SHP77 treated with DMSO at 0.1 percent for 48 hours (cell line): ENCODE results near the gene ZDHHC11.
"Not testable (repeated sequence)": the region's sequence is repeated elsewhere in the genome, so short reads cannot be mapped to it uniquely, and the experiment has no call there.

Source experiments
- DNase-seq: peaks from one replicate; lab custom pipeline; 2025; lab: John Stamatoyannopoulos, UW

Gene ZDHHC11

DNA sequence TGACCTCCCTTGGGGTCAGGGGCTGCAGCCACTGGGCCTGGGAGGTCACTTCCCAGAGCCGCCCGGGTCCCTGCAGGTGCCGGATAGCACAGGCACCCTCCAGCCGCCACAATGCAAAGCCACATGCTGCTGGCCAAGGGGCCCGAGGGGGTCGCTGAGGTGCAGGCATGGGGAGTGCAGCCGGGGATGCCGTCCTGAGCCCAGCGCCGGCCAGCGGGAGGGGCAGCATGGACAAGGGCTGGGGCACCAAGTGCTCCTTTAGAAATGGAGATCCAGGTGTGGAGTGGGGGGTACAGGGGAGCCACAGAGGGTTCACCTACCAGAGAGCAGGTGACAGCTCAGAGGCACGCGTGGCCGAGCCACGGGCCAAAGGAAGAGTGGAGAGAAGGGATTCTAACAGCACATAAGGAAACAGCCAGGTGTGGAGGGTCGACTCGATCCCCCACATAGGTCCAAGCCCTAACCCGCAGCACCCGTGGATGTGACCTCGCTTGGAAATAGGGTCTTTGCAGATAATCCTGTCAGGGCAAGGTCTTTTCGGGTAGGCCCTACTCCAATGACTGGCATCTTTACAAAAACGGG lies 90.9 kb downstream of the ZDHHC11 start:
- DNase-seq: no peak

DNA sequence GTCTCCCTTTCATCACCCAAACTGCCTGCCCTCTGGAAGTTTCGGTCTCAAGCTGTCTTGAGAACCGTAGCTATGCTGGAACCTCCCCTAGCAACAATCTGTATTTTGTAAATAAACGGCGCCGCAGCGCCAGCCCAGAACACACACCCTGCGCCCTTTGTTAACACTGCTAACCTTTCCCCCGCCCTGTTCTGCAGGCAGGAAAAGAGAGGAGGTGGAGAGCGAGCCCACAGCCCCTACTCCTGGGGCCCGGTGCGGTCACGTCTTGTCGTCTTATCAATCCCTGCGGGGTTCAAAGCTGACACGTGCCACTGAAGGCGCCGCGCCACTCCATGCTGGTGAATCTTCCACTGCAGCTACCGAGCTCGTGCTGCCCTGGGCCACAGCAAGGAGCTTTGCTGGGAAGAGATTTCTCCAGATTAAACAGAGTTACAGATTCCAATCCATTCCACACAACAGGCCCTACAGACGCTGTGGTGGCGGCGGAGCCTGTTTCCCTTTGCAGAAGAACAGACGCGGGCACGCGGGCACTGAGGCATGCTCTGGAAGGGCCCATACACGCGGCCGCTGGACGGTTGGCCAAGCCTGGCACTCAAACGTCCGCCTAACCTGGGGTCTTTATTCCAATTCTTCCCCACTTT lies 91.6 kb downstream of the ZDHHC11 start:
- DNase-seq: no peak

DNA sequence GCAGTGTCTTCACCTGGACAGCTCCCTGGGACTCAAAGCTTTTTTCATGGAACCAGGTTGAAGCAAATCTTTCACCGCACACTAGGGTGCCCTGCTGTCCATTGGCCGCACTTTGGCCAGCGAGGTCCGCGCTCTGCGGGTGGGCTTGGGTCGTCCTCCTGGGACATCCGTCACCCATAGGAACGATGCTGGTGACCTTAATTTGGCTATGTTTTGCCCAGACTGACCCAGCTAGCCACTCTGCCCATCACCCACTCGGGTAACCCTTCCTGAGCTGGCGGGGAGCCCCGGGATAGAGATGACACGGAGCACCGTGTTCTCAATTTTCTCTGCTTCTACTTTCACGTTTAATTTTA lies 92.1 kb downstream of the ZDHHC11 start:
- no peak for DNase-seq

DNA sequence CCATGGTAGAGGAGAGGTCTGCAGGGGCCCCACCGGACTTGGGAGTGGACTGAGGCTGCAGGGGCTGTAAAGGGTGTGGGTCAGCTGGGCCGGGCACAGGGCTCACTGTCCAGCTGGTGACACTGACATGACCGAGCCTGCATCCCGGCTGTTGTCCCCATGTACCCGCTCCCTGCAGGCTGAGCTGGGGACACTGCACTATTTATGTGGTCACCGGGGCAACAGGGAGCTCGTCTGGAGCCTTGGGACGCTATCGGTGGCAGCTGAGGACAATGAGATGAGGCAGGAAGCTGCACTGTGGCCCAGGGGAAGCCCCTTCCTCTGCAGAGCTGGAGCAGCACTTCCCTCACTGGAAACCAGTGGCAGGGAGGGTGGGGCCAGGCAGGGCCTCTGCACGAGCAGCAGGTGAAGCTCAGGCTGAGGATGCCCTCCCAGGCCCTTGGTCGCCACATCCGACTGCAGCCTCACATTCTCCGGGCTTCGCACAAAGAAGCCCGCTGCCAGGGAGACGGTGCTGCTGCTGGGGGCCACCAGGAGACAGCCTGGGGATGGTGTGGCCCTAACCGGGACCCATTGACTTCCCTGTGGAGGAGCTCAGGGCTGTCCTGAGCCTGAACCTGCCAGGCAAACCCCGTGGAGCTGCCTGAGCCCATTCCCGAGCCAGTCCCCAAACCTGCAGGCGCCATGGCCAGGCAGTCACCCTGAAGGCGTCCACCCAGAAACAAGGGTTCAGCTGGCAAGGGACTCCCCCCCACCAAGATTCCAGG lies 92.7 kb downstream of the ZDHHC11 start:
- DNase-seq: no peak

DNA sequence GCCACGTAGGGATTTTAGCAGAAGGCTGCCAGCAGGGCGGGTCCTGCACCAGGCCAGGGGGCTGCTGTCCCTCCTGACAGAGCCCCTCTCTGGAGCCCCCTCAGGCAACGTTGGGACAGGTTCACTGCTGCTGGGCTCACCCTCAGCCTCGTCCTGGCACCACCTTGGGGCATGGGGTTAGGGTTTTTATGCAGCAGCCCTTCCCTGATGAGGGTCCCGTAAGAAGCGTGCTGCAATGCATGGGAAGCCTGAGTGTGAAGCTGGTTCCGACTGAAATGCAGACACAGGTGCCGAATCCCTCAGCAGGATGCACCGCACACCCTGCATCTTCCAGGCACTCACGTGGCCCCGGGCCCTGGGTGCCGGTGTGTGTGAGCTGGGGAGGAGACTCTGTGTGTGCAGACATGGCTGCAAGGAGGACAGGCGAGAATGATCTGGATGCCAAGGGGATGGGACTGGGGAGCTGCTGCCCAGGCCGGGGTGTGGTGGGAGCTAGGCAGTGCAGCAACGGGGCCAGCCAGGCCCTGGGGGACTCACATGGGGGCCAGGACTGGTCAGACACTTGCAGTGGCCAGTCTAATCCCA lies 93.3 kb downstream of the ZDHHC11 start:
- no peak for DNase-seq

DNA sequence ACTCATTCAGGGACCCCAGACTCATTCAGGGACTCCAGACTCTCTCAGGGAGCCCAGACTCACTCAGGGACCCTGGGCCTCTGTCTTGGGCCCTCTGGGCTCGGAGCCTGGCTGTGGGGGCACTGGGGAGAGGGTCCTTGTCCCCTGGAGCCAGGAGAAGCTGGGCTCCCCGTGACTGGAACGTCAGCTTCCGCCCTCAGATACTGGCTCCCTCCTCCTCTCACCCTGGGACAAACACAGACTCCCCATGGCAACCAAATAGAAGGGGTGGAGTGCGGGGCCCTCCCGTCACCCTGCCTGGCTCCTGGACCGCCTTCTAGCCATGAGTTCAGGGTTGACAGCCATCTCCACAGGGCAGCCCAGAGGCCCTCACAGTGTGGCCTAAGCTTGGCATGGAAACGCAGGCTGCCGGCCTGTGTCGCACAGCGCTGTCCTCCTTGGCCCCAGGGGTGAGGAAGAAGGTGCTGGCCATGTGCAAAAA lies 93.9 kb downstream of the ZDHHC11 start:
- no peak for DNase-seq

DNA sequence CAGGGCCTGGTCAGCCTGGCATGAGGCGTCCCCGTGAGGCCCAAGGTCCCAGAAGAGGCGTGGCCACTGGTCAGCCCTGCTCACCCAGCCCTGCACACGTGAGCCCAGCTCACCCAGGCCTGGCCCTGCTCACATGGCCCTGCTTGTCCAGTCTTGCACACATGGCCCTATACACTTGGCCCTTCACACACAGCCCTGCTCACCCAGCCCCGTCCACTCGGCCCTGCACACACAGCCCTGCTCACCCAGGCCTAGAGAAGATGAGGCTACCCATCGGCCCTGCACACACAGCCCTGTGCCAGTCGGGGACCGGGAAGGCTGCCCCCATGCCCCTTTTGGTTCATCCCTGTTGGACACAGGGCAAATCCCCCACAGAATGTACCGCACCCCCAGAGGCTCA lies 94.6 kb downstream of the ZDHHC11 start:
- no peak for DNase-seq

DNA sequence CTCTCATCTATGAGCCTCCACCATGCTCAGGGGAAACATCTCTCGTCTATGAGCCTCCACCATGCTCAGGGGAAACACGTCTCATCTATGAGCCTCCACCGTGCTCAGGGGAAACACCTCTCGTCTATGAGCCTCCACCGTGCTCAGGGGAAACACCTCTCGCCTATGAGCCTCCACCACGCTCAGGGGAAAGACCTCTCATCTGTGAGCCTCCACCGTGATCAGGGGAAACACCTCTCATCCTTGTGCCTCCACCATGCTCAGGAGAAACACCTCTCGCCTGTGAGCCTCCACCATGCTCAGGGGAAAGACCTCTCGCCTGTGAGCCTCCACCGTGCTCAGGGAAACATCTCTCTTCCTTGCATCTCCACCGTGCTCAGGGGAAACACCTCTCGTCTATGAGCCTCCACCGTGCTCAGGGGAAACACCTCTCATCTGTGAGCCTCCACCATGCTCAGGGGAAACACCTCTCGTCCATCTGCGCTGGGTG lies 96.6 kb downstream of the ZDHHC11 start:
- not testable (repeated sequence) for DNase-seq

DNA sequence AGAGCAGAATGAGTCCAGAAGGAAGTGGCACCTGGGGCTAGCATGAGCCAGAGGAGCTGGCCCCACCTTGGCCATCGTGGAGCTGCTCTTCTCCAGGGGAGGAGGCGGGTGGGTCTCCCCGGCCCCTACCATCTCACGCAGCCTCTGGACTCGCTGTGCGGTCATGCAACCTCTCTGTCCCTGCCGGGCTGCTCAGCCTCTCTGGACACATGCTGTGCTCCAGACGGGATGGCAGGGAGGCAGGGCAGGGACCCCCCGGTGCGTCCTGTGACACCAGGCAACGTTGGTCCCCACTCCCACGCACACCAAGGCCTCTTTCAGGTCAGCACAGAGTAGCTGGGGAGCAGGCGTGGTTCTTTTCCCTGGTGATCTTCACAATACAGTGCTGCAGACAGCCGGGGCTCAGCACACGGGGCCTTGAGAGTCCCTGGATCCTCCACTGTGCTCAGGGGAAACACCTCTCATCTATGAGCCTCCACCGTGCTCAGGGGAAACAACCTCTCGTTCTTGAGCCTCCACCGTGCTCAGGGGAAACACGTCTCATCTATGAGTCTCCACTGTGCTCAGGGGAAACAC lies 97.1 kb downstream of the ZDHHC11 start:
- not testable (repeated sequence) for DNase-seq

DNA sequence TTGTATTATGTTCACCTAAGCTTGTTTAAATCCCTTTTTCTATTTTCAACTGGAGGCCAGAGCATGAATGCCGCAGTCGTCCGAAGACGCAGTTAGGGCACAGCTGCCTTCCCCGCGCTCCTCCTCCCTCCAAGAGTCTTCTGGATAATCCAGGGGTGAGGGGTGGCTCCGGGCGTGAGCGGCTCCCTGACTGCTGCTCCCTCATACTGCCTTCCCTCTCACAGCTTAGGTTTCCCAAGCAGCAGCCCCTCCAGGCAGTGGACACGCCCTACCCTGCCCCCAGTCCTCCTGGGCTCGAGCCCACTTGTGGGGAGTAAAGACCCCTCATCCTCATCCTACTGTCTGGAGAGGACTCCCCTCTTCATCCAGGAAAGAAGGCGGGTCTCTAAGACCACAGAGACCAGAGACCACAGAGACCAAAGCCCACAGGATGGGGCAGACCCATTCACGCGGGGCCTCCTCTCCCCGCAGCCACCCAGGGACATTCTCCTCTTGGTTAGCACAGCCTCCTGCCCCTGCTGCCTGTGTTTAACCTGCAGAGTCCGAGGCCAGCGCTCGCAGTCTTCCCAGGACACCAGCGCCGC lies 98.2 kb downstream of the ZDHHC11 start:
- DNase-seq: not testable (repeated sequence)

DNA sequence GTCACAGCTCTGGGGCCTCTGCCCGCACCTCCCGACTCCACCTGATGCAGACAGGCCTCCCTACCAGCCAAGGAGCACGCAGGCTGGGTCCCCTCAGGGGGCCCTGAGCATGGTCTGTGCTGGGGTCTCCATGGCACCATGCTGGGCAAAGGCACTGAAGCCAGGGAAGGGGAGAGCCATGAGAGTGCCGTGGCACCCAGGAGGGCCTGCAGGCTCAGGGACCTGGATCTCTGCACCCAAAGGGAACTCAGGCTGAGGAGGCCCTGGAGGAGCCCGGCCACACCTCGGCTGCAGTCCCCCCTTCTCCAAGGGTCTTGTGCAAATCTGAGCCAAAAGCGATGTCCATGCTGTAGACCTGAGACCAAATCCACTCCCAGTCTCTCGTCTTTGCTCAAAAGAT lies 98.8 kb downstream of the ZDHHC11 start:
- DNase-seq: not testable (repeated sequence)

DNA sequence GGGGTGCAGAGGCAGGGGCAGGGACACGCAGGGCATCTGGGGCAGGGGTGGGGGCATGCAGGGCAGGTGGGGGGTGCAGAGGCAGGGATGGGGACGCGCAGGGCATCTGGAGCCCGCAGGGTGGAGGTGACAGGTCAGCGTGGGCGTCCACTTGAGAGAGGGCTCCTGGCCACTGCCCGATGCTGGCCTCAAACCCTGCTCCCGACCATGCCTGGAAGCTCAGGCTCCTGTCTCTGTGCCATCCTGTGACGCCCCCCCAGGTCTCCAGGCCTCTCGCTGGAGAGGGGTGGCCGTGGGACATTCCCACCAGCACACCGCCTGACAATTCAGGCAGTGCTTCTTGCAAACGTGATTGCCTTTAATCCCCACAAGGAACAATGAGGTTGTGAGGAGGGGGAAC lies 99.3 kb downstream of the ZDHHC11 start:
- DNase-seq: no peak

DNA sequence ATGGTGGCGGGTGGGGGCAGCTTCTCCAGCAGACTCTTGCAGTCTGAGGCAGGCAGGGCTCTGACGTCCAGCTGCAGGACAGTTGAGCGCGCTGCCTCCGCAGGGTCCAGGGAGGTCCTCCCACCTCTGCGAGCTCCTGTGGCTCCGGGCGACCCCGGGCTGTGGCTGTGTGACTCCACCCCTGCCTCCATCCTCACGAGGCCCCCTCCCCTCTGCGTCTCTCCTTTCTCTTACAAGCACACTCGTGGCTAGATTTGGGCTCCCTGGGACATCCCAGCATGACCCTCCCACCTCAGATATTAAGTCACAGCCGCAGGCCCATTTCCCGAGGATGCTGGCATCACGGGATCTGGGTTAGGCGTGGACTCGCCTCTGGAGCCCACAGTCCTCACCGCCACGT lies 100.6 kb downstream of the ZDHHC11 start:
- DNase-seq: not testable (repeated sequence)

DNA sequence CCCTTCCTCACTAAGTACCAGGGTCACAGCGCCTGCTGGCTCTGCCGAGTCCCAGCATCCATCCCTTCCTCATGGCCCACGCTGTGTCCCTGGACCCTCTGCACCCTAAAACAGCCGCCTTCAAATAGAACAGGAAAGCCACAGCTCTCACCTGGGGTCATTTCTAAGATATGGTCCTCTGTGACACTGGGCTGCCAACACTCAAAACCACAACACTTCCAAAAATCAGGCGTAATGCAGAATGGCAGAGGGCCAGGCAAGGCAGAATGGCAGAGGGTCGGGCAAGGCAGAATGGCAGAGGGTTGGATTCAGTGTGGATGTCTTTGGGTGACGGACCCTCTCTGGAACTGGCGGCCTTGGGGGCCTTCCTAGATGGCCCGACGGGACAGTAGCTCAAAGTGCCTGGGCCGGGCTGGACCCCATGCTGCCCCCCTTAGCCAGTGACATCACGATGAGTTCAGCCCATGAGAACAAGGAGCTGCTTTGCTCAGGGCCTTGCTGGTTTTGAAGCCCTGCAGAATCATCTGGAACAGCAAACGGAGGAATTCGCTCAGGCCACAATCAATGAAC lies 101.6 kb downstream of the ZDHHC11 start:
- DNase-seq: no peak

DNA sequence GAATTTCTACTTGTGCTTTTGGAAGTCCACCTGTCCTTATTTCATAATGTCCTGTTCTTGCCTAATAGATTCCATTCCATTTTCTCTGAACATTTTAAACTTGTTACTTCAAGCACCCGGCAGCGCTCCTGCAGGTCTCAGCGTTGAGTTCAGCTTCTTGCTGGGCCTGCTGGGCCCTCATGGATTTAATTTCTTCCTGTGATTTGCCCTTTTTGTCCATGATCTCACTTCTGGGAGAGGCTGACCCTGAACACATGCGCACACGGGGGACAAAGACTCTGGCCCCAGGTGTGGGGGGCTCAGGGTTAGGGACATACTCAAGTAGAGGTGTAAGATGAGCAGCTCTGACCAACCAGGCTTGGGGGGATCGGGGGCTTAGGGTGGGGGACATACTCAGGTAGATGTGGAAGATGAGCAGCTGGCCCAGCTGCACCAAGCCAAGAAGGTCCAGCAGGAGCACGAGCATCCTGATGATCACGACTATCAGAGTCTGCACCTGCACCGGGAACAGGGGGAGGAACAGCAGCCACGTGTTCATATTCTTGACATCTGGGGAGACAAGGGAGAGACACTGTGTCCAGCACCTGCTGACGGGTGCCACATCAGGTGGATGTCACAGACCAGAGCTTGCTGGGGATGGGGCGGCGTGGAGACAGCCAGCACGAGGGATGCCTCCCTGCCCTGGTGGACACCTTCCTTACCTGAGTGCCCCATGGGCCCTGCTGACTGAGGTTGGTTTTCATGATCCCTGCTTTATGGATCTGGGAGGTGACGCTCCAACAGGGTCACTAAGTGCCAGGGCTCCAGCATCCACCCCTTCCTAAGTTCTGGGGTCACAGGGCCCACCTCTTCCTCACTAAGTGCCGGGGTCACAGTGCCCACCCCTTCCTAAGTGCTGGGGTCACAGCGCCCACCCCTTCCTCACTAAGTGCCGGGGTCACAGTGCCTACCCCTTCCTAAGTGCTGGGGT lies 102.5 kb downstream of the ZDHHC11 start:
- not testable (repeated sequence) for DNase-seq

DNA sequence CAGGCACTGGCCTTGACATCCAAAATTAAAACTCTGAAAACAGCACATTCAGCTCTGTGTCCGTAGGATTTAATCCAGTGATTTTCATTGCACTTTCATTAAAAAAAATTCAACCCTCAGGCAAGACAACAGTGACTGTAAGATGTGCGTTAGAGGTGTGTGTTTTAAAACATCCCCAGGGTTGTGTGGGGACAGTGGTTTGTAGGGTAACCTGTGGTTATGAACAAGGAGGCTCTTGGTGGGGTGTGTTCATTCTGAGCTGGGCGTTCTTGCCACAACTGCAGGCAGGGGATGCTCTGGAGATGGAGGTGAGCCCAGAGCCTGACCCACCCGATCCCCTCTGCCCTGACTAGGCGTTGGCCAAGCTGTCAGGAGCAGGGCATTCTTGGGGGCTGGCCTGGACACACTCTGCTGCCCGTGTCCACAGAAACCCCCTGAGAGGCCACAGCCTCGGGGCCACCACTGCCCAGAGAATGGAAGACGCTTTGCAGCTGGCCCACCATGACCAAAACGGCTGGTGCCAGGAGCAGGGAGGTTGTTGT lies 103.4 kb downstream of the ZDHHC11 start:
- DNase-seq: not testable (repeated sequence)

DNA sequence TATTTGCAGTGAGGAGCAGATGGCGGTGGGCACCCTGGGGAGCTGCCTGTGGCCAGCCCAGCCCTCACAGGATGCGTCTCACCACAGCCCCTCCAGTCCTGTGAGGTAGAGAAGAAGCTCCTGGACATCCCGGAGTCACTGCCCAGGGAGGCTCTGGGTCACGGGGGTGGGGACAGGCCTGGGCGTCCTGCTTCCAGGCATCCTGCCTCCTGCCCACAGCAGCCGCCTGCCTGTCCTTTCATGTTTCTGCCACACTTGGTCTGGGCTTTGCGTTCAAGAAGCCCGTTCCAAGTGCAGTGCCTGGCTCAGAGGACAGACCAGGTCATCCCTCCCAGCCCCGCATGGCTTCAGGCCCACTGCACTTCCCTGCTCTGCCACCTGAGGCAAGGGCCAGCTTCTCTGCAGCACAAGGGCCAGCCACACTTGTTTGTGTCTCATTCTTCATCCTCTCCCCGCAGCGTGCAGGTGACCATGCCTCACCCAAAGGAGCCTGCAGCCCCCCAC lies 104.5 kb downstream of the ZDHHC11 start:
- DNase-seq: no peak
